Endothelial cell of umbilical vein (primary cell): ENCODE measurements around the gene CYP46A1. TPM values are rescaled to one million over a fixed set of nuclear protein-coding genes. Genes with fewer than 3 reads are reported as not detected.

ENCODE experiments used
- BruUV-seq: library from RNA; stranded (reverse); fragments of 400-500 nt; replicated peaks from 2 replicates; lab custom pipeline; 2021; lab: Mats Ljungman, UMichigan
- CTCF ChIA-PET: fragments of 300-600, 350-600 bp; sonication (Branson Sonifier 250); formaldehyde crosslinking; loops from one replicate; lab custom pipeline; 2021; ENCODE audit warnings: antibody characterized with exemption, inconsistent platforms; lab: Charles Lee
- POLR2A ChIA-PET: fragments of 300-600, 350-600 bp; sonication (Branson Sonifier 250); formaldehyde crosslinking; loops from one replicate; lab custom pipeline; 2021; ENCODE audit warnings: antibody characterized with exemption, inconsistent platforms; lab: Charles Lee
- DNase-seq: peaks from one replicate; pipeline ENCODE4 v3.0.0-alpha.2; 2011; ENCODE audit warnings: low read depth, low spot score
- FAIRE-seq: peaks from 2 replicates; lab custom pipeline; 2011; peaks lifted over from hg19 to GRCh38; lab: Jason Lieb, UNC
- H2AFZ ChIP-seq: 2 replicates; pipeline ENCODE4 v1.6.0; 2012; ENCODE audit warnings: low read depth, low read length, control low read depth, inconsistent platforms
- H3K27ac ChIP-seq: 2 replicates; pipeline ENCODE4 v1.5.1; 2011; ENCODE audit warnings: low read depth, mild to moderate bottlenecking, control low read depth, low read length, moderate library complexity; ENCODE audit not compliant: insufficient read depth
- H3K27me3 ChIP-seq, 2 experiments: 2 replicates each; pipeline versions ENCODE4 v1.6.0 to v1.6.1; 2011; ENCODE audit warnings: low read length in 2 of 2, mixed read lengths in 1 of 2; ENCODE audit not compliant: control insufficient read depth in 2 of 2, insufficient read depth in 2 of 2
- H3K36me3 ChIP-seq, 2 experiments: 2 replicates in 1 of 2; 3 replicates in 1 of 2; pipeline ENCODE4 v1.5.1; 2011; ENCODE audit warnings: low read length in 2 of 2, mild to moderate bottlenecking in 1 of 2, moderate library complexity in 1 of 2; ENCODE audit not compliant: control insufficient read depth in 2 of 2, insufficient read depth in 2 of 2; ENCODE audit errors: extremely low read depth in 1 of 2
- H3K4me1 ChIP-seq: 3 replicates; pipeline ENCODE4 v1.5.1; 2011; ENCODE audit warnings: mild to moderate bottlenecking, low read length; ENCODE audit not compliant: control insufficient read depth, insufficient read depth; ENCODE audit errors: extremely low read depth
- H3K4me2 ChIP-seq: 2 replicates; pipeline ENCODE4 v1.6.1; 2011; ENCODE audit warnings: low read length, control low read depth, mixed read lengths; ENCODE audit not compliant: insufficient read depth
- H3K4me3 ChIP-seq, 3 experiments: fragments of 200-600 bp in 1 of 3; sonication (generic), shearing (Covaris generic) in 1 of 3; replicated peaks in 1 of 3; 2 replicates each; pipeline ENCODE4 v1.5.1; 2011 to 2016; ENCODE audit warnings: control low read depth in 3 of 3, low read length in 3 of 3, mild to moderate bottlenecking in 2 of 3, inconsistent platforms in 1 of 3, low read depth in 1 of 3, moderate library complexity in 1 of 3; ENCODE audit not compliant: insufficient read depth in 1 of 3
- H3K79me2 ChIP-seq: 2 replicates; pipeline ENCODE4 v1.6.0; 2012; ENCODE audit warnings: low read length, inconsistent platforms; ENCODE audit not compliant: control insufficient read depth, insufficient read depth
- H3K9ac ChIP-seq: replicated peaks from 2 replicates; pipeline ENCODE3; 2011; ENCODE audit warnings: low read length, control low read depth; ENCODE audit not compliant: insufficient read depth; ENCODE audit errors: extremely low read depth
- H3K9me1 ChIP-seq: replicated peaks from 3 replicates; pipeline ENCODE4 v1.6.0; 2011; ENCODE audit warnings: mild to moderate bottlenecking, low read length; ENCODE audit not compliant: control insufficient read depth, insufficient read depth; ENCODE audit errors: extremely low read depth
- H3K9me3 ChIP-seq: replicated peaks from 2 replicates; pipeline ENCODE4 v1.5.1; 2012; ENCODE audit warnings: low read length, inconsistent platforms; ENCODE audit not compliant: control insufficient read depth, insufficient read depth
- H4K20me1 ChIP-seq: replicated peaks from 2 replicates; pipeline ENCODE3; 2011; ENCODE audit warnings: mild to moderate bottlenecking, low read length; ENCODE audit not compliant: control insufficient read depth, insufficient read depth; ENCODE audit errors: extremely low read depth
- EZH2 ChIP-seq: IDR thresholded peaks from 2 replicates; pipeline ENCODE4 v1.6.1; 2012; ENCODE audit warnings: borderline replicate concordance, low read depth, mild to moderate bottlenecking, moderate library complexity, low read length, inconsistent platforms; ENCODE audit not compliant: severe bottlenecking
- FOS ChIP-seq: IDR thresholded peaks from 2 replicates; pipeline ENCODE4 v1.6.1; 2011; ENCODE audit warnings: mild to moderate bottlenecking, low read length, moderate library complexity, borderline replicate concordance; ENCODE audit not compliant: insufficient read depth
- GATA2 ChIP-seq: IDR thresholded peaks from 2 replicates; pipeline ENCODE4 v1.7.0; 2011; ENCODE audit warnings: low read depth, mild to moderate bottlenecking, moderate library complexity, mixed read lengths, low read length; ENCODE audit not compliant: insufficient read length, insufficient read depth
- JUN ChIP-seq: IDR thresholded peaks from 2 replicates; pipeline ENCODE4 v1.6.1; 2011; ENCODE audit warnings: borderline replicate concordance, low read depth; ENCODE audit not compliant: insufficient read length, insufficient read depth
- MAX ChIP-seq: IDR thresholded peaks from 2 replicates; pipeline ENCODE4 v1.6.1; 2011; ENCODE audit not compliant: insufficient read depth, insufficient read length
- MYC ChIP-seq: IDR thresholded peaks from one replicate; pipeline ENCODE4 v1.6.1; 2011; ENCODE audit warnings: mild to moderate bottlenecking, low read depth, low read length
- POLR2A ChIP-seq: IDR thresholded peaks from 2 replicates; pipeline ENCODE4 v1.6.1; 2012; ENCODE audit warnings: low read depth, mild to moderate bottlenecking, control low read depth, low read length
- POLR2AphosphoS5 ChIP-seq: IDR thresholded peaks from 2 replicates; pipeline ENCODE4 v1.6.1; 2012; ENCODE audit warnings: low read depth, mild to moderate bottlenecking, control low read depth, low read length, moderate library complexity; ENCODE audit not compliant: insufficient read depth
- dilution Hi-C: fragments of 300-500 bp; cut with MboI; formaldehyde crosslinking; loops from one replicate; pipeline ENCODE4 v1.15.0; 2019; ENCODE audit warnings: low sequenced_read_pairs; ENCODE audit not compliant: extremely low pct_ligation_motif_present
- intact Hi-C: fragments of 100-400 bp; cut with micrococcal nuclease; formaldehyde crosslinking; loops from one replicate; pipeline ENCODE4 v1.10.0; 2022
- polyA plus RNA-seq, 4 experiments: library from polyadenylated mRNA; depleted of rRNA in 3 of 4; stranded (reverse) in 3 of 4; unstranded in 1 of 4; fragments of >200 nt; gene quantifications; 2 replicates each; pipeline versions ENCODE4 v1.2.1 to v1.2.3, GENCODE V29; 2011 to 2012; ENCODE audit warnings: missing spikeins in 1 of 4
- total RNA-seq: library from RNA; stranded (reverse); gene quantifications from 2 replicates; pipeline ENCODE4 v1.2.3, GENCODE V29; 2021

Gene CYP46A1
- total and polyA plus RNA-seq, 2 donors (not counting 3 experiments of a cell fraction or from before 2014, with no cell fraction given): 0.03 to 0.24 TPM

GRCh38 chr14:99737451-99737951, 53.4 kb downstream of the CYP46A1 start:
- Histone ChIP-seq H3K36me3 (peaks cover 0 to 3% of the 10 kb centered on the region in 2 experiments), H3K9me3 (no peaks in the 10 kb centered on the region), H3K4me3 (peak overlapping the region; percentile 39 to 57 (median 55)), H3K4me2 (peak overlapping the region; percentile 64), H3K4me1 (peaks cover 39% of the 10 kb centered on the region), H2AFZ (peak overlapping the region; percentile 85), H3K27me3 (no peaks in the 10 kb centered on the region), H3K27ac (peak overlapping the region; percentile 81), H3K9ac (peak overlapping the region; percentile 71), H3K9me1 (no peaks in the 10 kb centered on the region), H3K79me2 (peaks cover 3% of the 10 kb centered on the region), H4K20me1 (no peaks in the 10 kb centered on the region)
- peak; percentile 79 for DNase-seq
- BruUV-seq: no TSS peak
- FAIRE-seq: peak; percentile 81
- ChIA-PET CTCF (interaction anchor here (1.0 to 2.7 kb wide), 3 partner anchors 14 to 162 kb away, joined by 4 to 13 read pairs (median 11); partner anchors contain the start of gene EML1), POLR2A (interaction anchor here (1.5 kb wide), 1 partner anchor 17 kb away, joined by 3 read pairs; no protein-coding TSS in a partner anchor)
- intact Hi-C loops: loop anchor here (1.0 kb wide), 2 partner anchors 15 to 21 kb away; no protein-coding TSS in a partner anchor
- dilution Hi-C loops: no loop called here
- peak; percentile 53 for TF ChIP-seq POLR2A
- TF ChIP-seq GATA2: no peak
- no peak for TF ChIP-seq MAX
- TF ChIP-seq FOS: no peak

- DNase-seq (peak; percentile 44), FAIRE-seq (peak; percentile 78)
- H3K4me2 ChIP-seq: peak overlapping the region; percentile 64
- TF ChIP-seq MAX (no peak), GATA2 (no peak), POLR2AphosphoS5 (no peak), FOS (no peak), MYC (no peak), EZH2 (no peak), JUN (no peak), POLR2A (no peak)
- intact Hi-C loops: loop anchor here (1.0 kb wide), 2 partner anchors 14 to 20 kb away; no protein-coding TSS in a partner anchor
- H3K9ac ChIP-seq: peak overlapping the region; percentile 71
- dilution Hi-C loops: no loop called here
- no peaks in the 10 kb centered on the region for H3K9me1 ChIP-seq
- ChIA-PET POLR2A (interaction anchor here (1.5 kb wide), 1 partner anchor 16 kb away, joined by 3 read pairs; no protein-coding TSS in a partner anchor), CTCF (interaction anchor here (1.0 to 2.7 kb wide), 3 partner anchors 14 to 162 kb away, joined by 4 to 13 read pairs (median 11); partner anchors contain the start of gene EML1)
- no TSS peak for BruUV-seq
- peak overlapping the region; percentile 81 for H3K27ac ChIP-seq
- peak overlapping the region; percentile 78 for H2AFZ ChIP-seq
- no peaks in the 10 kb centered on the region for H3K27me3 ChIP-seq
- H3K36me3 ChIP-seq: peaks cover 0 to 3% of the 10 kb centered on the region in 2 experiments
- no peaks in the 10 kb centered on the region for H3K9me3 ChIP-seq
- H3K79me2 ChIP-seq: peaks cover 3% of the 10 kb centered on the region
- peaks cover 36% of the 10 kb centered on the region for H3K4me1 ChIP-seq
- H4K20me1 ChIP-seq: no peaks in the 10 kb centered on the region
- peak overlapping the region; percentile 39 to 57 (median 55) for H3K4me3 ChIP-seq
Measured at GRCh38 chr14:99737956-99738667, 54.0 kb downstream of the CYP46A1 start.
